ENCODE results near the gene PLA2G2D.

The PLA2G2D gene

DNA sequence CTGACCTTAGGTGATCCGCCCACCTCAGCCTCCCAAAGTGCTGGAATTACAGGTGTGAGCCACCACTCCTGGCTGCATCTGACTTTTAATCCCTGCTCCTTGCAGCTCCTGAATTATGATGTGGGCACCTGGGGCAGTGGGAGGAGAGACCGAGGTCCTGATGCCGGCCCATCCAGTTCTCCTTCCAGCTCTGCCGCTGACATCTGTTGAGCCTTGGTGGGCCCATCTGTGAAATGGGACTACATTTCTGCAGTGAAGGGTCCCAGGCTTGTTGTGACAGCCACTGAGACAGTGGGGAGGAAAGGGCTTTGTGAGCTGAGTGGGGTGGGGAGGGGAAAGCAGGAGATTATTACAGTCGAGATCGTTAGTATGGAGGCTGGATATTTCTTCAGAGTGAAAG is 31.6 kb upstream of the PLA2G2D start:
- no peak for DNase-seq (ENCODE audit: low spot score in 2 of 2)
- Histone ChIP-seq H3K36me3 (replicated peaks) (no peaks in the 10 kb centered on the region), H3K27me3 (ENCODE audit: low read depth) (no peaks in the 10 kb centered on the region), H3K4me3 (no peak overlapping the region), H3K9me3 (no peaks in the 10 kb centered on the region), H3K4me1 (no peaks in the 10 kb centered on the region; the same call in 1 of the 2 replicates)
- in situ Hi-C loops (cut with MboI; ENCODE audit: low sequenced_read_pairs): loop anchor here (5.0 kb wide), 1 partner anchor 229 kb away; the partner anchor contains the start of gene PLA2G2E

DNA sequence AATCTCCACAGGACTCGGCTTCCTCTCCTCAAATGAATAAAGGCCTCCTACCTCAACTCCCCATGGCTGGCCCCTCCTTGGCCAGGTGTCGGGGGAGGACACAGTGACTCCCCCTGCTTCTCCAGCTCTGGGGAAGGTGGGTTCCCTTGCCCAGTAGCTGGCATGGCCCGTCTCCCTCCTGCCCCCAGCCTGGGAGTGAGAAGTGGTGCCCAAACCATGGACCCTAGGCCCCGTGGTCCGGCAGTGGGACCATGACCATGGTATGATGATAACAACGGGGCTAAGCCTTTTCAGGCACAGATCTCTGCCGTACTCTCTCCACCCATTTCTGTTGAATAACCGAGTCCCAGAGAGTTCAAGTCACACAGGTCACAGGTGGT is 31.0 kb upstream of the PLA2G2D start:
- no peak overlapping the region for H3K4me3 ChIP-seq
- no peaks in the 10 kb centered on the region for H3K36me3 ChIP-seq (replicated peaks)
- DNase-seq (ENCODE audit: low spot score in 2 of 2): no peak
- in situ Hi-C loops (cut with MboI; ENCODE audit: low sequenced_read_pairs): loop anchor here (5.0 kb wide), 1 partner anchor 228 kb away; the partner anchor contains the start of gene PLA2G2E
- no peaks in the 10 kb centered on the region for H3K27me3 ChIP-seq (ENCODE audit: low read depth)
- H3K9me3 ChIP-seq: no peaks in the 10 kb centered on the region
- H3K4me1 ChIP-seq: no peaks in the 10 kb centered on the region; the same call in 1 of the 2 replicates

DNA sequence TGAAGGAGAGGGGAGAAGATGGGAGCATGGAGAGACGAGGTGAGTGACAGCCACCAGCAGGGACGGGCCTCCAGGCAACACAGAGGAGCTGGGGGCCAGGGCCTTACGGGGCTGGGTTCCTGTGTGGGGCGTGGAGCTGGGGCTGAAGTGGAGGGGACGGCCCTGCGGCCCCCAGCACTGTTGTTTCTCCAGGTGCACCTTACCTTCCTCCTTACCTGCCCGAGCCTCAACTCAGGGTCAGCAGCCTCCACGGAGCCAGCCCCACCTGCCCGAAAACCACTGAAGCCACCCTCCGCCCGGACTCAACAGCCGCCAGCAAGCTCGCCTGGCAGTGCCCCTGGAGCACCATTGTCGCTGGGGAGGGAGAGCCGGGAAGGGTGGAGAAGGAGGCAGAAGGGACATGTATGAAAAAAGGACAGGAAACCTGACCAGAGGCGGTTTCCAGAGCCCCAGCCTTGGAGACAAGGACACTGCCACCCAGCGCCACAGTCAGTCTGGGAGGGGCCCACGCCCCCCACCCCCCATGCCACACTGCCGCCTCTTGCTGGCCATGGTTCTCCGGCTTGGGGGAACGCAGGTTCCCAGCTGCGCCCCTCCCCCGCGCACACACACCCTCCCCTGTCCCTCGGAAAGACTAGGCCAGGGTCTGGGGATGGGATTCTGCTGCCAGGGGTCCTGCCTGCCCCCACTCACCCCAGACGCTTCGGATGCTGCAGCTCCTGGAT is 30.4 kb upstream of the PLA2G2D start:
- no peaks in the 10 kb centered on the region for H3K9me3 ChIP-seq
- H3K27me3 ChIP-seq (ENCODE audit: low read depth): no peaks in the 10 kb centered on the region
- in situ Hi-C loops (cut with MboI; ENCODE audit: low sequenced_read_pairs): loop anchor here (5.0 kb wide), 1 partner anchor 227 kb away; the partner anchor contains the start of gene PLA2G2E

GRCh38 chr1:20148571-20149500 is 29.5 kb upstream of the PLA2G2D start:
- Histone ChIP-seq H3K9me3 (no peaks in the 10 kb centered on the region), H3K4me1 (no peaks in the 10 kb centered on the region; the same call in 1 of the 2 replicates), H3K36me3 (replicated peaks) (no peaks in the 10 kb centered on the region), H3K4me3 (no peak overlapping the region), H3K27me3 (ENCODE audit: low read depth) (no peaks in the 10 kb centered on the region)
- DNase-seq (ENCODE audit: low spot score in 2 of 2): no peak
- in situ Hi-C loops (cut with MboI; ENCODE audit: low sequenced_read_pairs): no loop called here

More for the DNA sequence above, 30.4 kb upstream of the PLA2G2D start:
- no peak for DNase-seq (ENCODE audit: low spot score in 2 of 2)
- H3K36me3 ChIP-seq (replicated peaks): no peaks in the 10 kb centered on the region
- H3K4me3 ChIP-seq: no peak overlapping the region
- no peaks in the 10 kb centered on the region; the same call in 1 of the 2 replicates for H3K4me1 ChIP-seq

DNA sequence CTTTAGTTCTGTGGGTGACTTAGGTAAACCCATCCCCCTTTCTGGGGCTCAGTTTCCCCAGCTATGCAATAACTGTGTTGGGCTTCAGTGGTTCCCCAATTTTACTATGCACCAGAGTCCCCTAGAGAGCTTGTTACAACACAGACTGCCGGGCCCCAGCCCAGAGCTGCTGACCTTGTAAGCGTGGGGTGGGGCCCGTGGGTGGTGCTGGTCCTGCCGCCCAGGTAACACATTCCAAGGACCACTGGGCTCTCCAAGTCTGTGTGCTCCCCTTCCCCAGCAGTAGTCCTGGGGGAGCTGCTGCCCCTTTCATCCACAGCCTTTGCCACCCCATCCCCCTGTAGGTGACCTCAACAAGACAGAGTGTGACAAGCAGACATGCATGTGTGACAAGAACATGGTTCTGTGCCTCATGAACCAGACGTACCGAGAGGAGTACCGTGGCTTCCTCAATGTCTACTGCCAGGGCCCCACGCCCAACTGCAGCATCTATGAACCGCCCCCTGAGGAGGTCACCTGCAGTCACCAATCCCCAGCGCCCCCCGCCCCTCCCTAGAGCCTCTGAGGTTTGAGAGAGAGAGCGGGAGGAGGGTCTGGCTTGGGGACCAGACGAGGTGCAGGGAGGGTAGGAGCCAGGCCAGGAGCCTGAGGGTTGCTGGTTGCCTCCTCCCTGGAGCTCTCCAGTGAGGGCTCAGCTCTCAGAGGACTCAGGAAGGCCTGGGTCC is 28.7 kb upstream of the PLA2G2D start:
- no peak for DNase-seq (ENCODE audit: low spot score in 2 of 2)
- Histone ChIP-seq H3K36me3 (replicated peaks) (no peaks in the 10 kb centered on the region), H3K4me3 (no peak overlapping the region), H3K27me3 (ENCODE audit: low read depth) (no peaks in the 10 kb centered on the region), H3K4me1 (no peaks in the 10 kb centered on the region; the same call in 1 of the 2 replicates), H3K9me3 (no peaks in the 10 kb centered on the region)
- in situ Hi-C loops (cut with MboI; ENCODE audit: low sequenced_read_pairs): no loop called here

DNA sequence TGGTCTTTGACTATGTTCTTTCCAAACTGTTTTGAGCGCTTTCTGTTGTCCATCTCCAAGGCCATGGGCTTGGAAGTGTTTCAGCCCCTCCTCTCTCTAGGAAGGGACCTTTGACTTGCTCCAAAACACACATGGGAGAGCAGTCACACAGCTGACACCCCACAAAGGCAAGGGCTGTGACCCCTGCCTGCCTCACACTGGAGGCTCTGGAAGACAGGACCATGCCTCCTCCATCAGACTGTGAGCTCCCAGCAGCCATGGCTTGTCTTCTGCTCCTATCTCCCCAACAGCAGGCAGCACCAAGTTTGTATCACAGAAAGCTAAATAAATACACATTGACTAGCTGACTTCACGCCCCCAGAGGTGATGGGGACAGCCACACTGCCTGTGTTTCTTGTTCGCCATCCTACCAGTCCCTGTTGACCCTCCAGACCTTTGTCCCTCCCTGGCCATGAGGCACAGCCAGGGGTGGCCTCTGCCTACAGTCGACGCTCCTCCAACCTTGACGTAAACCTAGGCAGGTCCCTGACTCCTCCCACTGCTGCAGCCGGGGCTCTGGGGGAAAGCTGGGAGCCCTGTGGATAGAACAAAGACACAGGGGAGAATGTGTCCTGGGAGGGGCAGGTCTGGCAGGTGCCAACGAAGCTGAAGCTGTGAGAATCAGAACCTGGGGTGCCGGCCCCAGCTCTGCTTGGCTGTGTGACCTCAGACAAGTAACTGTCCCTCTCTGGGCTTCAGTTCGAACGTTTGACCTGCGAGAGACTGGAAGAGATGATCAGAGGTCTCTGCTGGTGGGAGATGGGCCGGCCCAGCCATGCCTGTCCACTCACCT is 24.6 kb upstream of the PLA2G2D start:
- Histone ChIP-seq H3K4me3 (no peak overlapping the region), H3K4me1 (no peaks in the 10 kb centered on the region), H3K36me3 (replicated peaks) (no peaks in the 10 kb centered on the region), H3K27me3 (ENCODE audit: low read depth) (no peaks in the 10 kb centered on the region), H3K9me3 (no peaks in the 10 kb centered on the region)
- DNase-seq (ENCODE audit: low spot score in 2 of 2): no peak
- in situ Hi-C loops (cut with MboI; ENCODE audit: low sequenced_read_pairs): no loop called here

GRCh38 chr1:20143318-20143717 is 24.0 kb upstream of the PLA2G2D start:
- DNase-seq (ENCODE audit: low spot score in 2 of 2): no peak
- Histone ChIP-seq H3K4me3 (no peak overlapping the region), H3K36me3 (replicated peaks) (no peaks in the 10 kb centered on the region), H3K27me3 (ENCODE audit: low read depth) (no peaks in the 10 kb centered on the region), H3K9me3 (no peaks in the 10 kb centered on the region), H3K4me1 (no peaks in the 10 kb centered on the region)
- in situ Hi-C loops (cut with MboI; ENCODE audit: low sequenced_read_pairs): no loop called here

DNA sequence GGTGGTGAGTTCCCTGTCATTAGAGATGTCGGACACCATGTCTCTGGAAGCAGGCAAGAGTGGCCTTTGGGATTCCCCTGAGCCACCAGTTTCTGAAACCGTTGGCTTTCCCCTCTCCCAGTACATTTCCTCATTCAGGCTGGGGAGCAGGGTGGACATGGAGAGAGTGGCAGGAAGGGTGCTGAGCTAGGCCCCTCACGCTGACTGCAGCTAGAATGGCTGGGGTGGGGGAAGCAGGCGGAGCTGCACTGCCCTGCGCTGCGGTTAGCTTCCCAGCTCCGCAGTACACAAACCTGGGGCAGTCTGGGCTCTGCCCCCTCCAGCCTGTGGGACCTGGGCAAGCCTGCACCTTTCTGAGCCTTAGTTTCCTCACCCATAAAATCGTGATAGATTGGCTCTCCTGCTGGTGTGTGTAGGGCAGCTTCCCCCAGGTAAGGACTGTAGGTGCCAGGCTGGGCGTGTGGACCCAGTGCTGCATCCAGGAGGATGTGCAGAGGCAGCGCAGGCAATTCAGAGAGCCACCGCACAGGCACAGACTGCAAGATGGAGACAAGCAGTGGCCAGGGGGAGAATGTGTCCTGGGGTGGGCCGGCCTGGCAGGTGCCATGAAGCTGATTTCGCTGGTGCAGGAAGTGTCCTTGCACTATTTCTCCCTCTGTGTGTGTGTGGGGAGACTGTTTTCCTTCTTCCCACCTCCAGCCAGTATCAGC is 22.8 kb upstream of the PLA2G2D start:
- in situ Hi-C loops (cut with MboI; ENCODE audit: low sequenced_read_pairs): no loop called here
- no peaks in the 10 kb centered on the region for H3K36me3 ChIP-seq (replicated peaks)
- H3K4me3 ChIP-seq: no peak overlapping the region
- H3K9me3 ChIP-seq: no peaks in the 10 kb centered on the region
- no peaks in the 10 kb centered on the region for H3K4me1 ChIP-seq
- DNase-seq (ENCODE audit: low spot score in 2 of 2): no peak
- no peaks in the 10 kb centered on the region for H3K27me3 ChIP-seq (ENCODE audit: low read depth)

DNA sequence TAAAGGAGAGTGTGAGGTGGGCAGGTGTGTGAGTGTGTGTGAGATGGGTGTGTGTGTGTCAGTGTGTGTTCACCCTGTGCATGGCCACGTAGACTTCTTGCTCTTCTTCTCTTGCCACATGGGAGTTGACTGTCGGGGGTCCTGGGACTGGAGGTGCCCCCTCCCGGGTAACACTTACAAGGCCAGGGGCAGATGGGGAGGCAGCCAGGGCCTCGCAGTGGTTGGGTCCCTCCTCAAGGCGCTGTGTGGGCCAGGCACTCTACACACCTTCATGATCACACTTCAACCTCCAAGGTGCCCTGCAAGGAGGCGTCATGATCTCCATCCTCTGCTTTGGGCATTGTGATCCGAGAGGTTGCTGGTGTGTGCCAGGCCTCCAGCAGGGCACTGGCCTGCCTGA is 22.1 kb upstream of the PLA2G2D start:
- in situ Hi-C loops (cut with MboI; ENCODE audit: low sequenced_read_pairs): no loop called here
- no peak for DNase-seq (ENCODE audit: low spot score in 2 of 2)
- no peak overlapping the region for H3K4me3 ChIP-seq
- no peaks in the 10 kb centered on the region for H3K36me3 ChIP-seq (replicated peaks)
- no peaks in the 10 kb centered on the region for H3K27me3 ChIP-seq (ENCODE audit: low read depth)
- H3K4me1 ChIP-seq: no peaks in the 10 kb centered on the region
- no peaks in the 10 kb centered on the region for H3K9me3 ChIP-seq

GRCh38 chr1:20141001-20141400 is 21.7 kb upstream of the PLA2G2D start:
- no peaks in the 10 kb centered on the region for H3K36me3 ChIP-seq (replicated peaks)
- H3K4me3 ChIP-seq: no peak overlapping the region
- in situ Hi-C loops (cut with MboI; ENCODE audit: low sequenced_read_pairs): no loop called here
- H3K9me3 ChIP-seq: no peaks in the 10 kb centered on the region
- no peaks in the 10 kb centered on the region for H3K27me3 ChIP-seq (ENCODE audit: low read depth)
- no peak for DNase-seq (ENCODE audit: low spot score in 2 of 2)
- no peaks in the 10 kb centered on the region for H3K4me1 ChIP-seq

DNA sequence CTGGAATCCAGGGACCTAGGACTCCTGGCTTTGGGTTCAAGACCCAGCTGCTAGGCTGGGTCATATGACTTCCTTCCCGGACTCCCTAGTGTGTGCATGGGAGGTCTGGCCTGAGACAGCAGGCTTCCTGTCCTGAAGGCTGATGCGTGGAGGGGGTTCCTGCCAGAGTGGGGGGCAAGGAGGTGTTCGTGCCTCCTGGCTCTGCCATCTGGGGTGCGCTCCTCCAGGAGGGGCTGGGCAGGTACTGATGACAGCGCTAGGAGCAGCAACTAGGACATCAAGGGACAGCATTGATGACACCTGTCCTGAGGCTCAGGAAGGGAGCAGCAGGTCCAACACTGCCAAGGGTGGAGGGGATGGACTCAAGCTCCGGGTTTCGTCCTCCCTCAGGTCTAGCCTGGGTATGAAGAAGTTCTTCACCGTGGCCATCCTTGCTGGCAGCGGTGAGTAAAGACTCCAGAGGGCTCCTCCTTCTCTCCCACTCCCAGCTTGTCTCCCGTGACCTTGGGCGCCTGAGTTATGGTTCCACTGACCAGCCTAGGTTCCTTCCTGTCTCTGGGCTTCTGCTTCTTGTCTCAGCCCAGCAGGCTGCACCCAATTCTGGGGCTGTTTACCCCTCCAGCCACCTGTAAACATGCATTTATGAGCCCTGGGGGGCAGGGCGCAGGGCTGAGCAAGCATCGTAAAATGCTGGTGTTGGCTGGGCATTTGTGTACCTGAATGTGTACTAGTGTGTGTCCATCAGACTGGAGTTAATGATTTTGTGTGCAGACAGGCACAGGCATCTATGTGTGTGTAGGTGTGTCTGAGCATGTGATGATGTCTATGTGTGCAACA is 20.7 kb upstream of the PLA2G2D start:
- no peaks in the 10 kb centered on the region for H3K9me3 ChIP-seq
- no peak for DNase-seq (ENCODE audit: low spot score in 2 of 2)
- H3K36me3 ChIP-seq (replicated peaks): no peaks in the 10 kb centered on the region
- H3K4me1 ChIP-seq: no peaks in the 10 kb centered on the region
- H3K27me3 ChIP-seq (ENCODE audit: low read depth): no peaks in the 10 kb centered on the region
- H3K4me3 ChIP-seq: no peak overlapping the region
- in situ Hi-C loops (cut with MboI; ENCODE audit: low sequenced_read_pairs): no loop called here
